OCI-LY7 (cell line): ENCODE data around the gene NTRK1. TPM values are rescaled to one million over a fixed set of nuclear protein-coding genes. Genes with fewer than 3 reads are reported as not detected.

Experiments used
- BruUV-seq: library from RNA; stranded (reverse); fragments of 400-500 nt; replicated peaks from 2 replicates; lab custom pipeline; 2021; lab: Mats Ljungman, UMichigan
- CTCF ChIA-PET: fragments of 300-600 bp; sonication (Branson Sonifier 250); formaldehyde crosslinking; loops from one replicate; lab custom pipeline; 2022; ENCODE audit warnings: antibody characterized with exemption; ENCODE audit not compliant: unreplicated experiment; lab: Charles Lee
- POLR2A ChIA-PET: fragments of 300-600 bp; sonication (Branson Sonifier 250); formaldehyde crosslinking; loops from one replicate; lab custom pipeline; 2022; ENCODE audit warnings: antibody characterized with exemption; lab: Charles Lee
- DNase-seq: peaks from one replicate; pipeline ENCODE4 v3.0.0-alpha.2; 2015; ENCODE audit warnings: low spot score
- H2AFZ ChIP-seq: fragments of 200-600 bp; sonication (generic), shearing (Covaris generic); 2 replicates; pipeline ENCODE4 v1.6.1; 2014; ENCODE audit warnings: mild to moderate bottlenecking, antibody characterized with exemption, low read length, moderate library complexity
- H3K27ac ChIP-seq: fragments of 200-600 bp; sonication (generic); 2 replicates; pipeline ENCODE4 v1.5.1; 2014; ENCODE audit warnings: mixed run types, low read depth, mild to moderate bottlenecking, moderate library complexity, low read length, inconsistent platforms; ENCODE audit not compliant: poor library complexity, severe bottlenecking
- H3K36me3 ChIP-seq: fragments of 200-600 bp; sonication (generic); 2 replicates; pipeline ENCODE4 v1.6.1; 2014; ENCODE audit warnings: mild to moderate bottlenecking, antibody characterized with exemption, low read length, moderate library complexity, mixed read lengths; ENCODE audit not compliant: insufficient read depth
- H3K4me1 ChIP-seq: fragments of 200-600 bp; sonication (generic); 2 replicates; pipeline ENCODE4 v1.5.1; 2014; ENCODE audit warnings: mild to moderate bottlenecking, low read length; ENCODE audit not compliant: insufficient read depth, poor library complexity, severe bottlenecking
- H3K4me2 ChIP-seq: fragments of 200-600 bp; sonication (generic); 2 replicates; pipeline ENCODE4 v1.6.1; 2014; ENCODE audit warnings: mild to moderate bottlenecking, low read length
- H3K4me3 ChIP-seq: fragments of 200-600 bp; sonication (generic); 2 replicates; pipeline ENCODE4 v1.5.1; 2014; ENCODE audit warnings: mild to moderate bottlenecking, low read depth, low read length; ENCODE audit not compliant: poor library complexity, severe bottlenecking
- H3K79me2 ChIP-seq: fragments of 200-600 bp; sonication (generic); 2 replicates; pipeline ENCODE4 v1.6.1; 2016; ENCODE audit warnings: low read depth, mild to moderate bottlenecking, low read length, moderate library complexity, mixed read lengths; ENCODE audit not compliant: insufficient read depth
- H3K9me2 ChIP-seq: fragments of 200-600 bp; sonication (generic); 2 replicates; pipeline ENCODE4 v1.6.1; 2016; ENCODE audit warnings: mild to moderate bottlenecking, low read length, mixed read lengths; ENCODE audit not compliant: insufficient read depth
- H3K9me3 ChIP-seq: fragments of 200-600 bp; sonication (generic); 2 replicates; pipeline ENCODE4 v1.6.1; 2014; ENCODE audit warnings: mild to moderate bottlenecking, mixed run types, low read length, mixed read lengths
- H4K20me1 ChIP-seq: fragments of 200-600 bp; sonication (generic); 2 replicates; pipeline ENCODE4 v1.6.1; 2014; ENCODE audit warnings: mild to moderate bottlenecking, antibody characterized with exemption, low read length, moderate library complexity, mixed read lengths; ENCODE audit not compliant: insufficient read depth
- EZH2phosphoT487 ChIP-seq: fragments of 200-600 bp; sonication (generic); IDR thresholded peaks from 2 replicates; pipeline ENCODE4 v1.6.1; 2018; ENCODE audit warnings: low read depth, borderline replicate concordance, mild to moderate bottlenecking, mixed run types, antibody characterized with exemption, low read length, moderate library complexity, mixed read lengths
- intact Hi-C: fragments of 100-400 bp; cut with micrococcal nuclease; formaldehyde crosslinking; loops from one replicate; pipeline ENCODE4 v1.10.0; 2022; ENCODE audit not compliant: unreplicated experiment
- total RNA-seq, 2 experiments: library from RNA; depleted of rRNA in 1 of 2; stranded (reverse); fragments of >200 nt in 1 of 2; shearing (Covaris generic) in 1 of 2; gene quantifications; 2 replicates each; pipeline ENCODE4 v1.2.3, GENCODE V29; 2014 to 2022
- TF ChIP-seq, protein P1 (sequence below): fragments of 200-600 bp; sonication (generic); conservative IDR thresholded peaks from 2 replicates; pipeline ENCODE4 v1.5.1; 2014; ENCODE audit warnings: mild to moderate bottlenecking, antibody characterized with exemption, low read length, moderate library complexity, mixed read lengths

Gene NTRK1
- total RNA-seq, 2 experiments from 2014 or later = not detected

DNA sequence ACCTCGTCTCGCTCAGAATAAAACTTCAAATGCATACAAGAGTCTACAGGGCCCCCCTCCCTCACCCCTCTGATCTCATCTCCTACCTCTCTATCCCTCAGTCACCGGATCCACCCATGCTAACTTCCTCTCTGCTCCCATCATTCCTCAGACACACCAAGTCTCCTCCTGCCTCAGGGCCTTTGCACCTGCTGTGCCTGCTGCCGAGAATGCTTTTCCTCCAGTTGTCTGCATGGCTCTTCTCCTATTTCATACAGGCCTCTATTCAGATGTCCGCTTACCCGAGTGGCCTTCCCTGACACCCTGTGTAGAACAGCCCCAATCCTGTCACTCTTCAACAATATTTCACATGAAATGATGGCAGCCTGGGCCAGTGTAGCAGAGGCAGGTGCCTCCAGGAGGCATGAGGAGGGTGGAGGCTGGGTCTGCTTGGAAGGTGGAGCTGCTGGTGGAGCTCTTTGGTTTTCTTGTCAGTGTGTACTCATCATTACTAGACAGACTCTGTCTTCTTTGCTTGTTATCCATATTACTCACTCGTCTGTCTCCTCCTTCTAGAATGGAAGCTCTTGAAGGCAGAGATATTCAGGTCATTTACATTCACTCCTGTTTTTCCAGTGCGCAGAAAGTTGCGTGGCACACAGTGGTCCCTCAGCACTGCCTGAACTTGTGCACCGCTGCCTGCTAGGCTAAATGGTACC, 48.2 kb upstream of the NTRK1 start:
- Histone ChIP-seq H3K4me2 (no peak overlapping the region), H3K36me3 (no peaks in the 10 kb centered on the region), H3K4me3 (no peak overlapping the region), H4K20me1 (no peaks in the 10 kb centered on the region), H2AFZ (no peak overlapping the region), H3K9me2 (no peaks in the 10 kb centered on the region), H3K9me3 (no peaks in the 10 kb centered on the region), H3K79me2 (no peaks in the 10 kb centered on the region), H3K27ac (no peak overlapping the region), H3K4me1 (peaks cover 31% of the 10 kb centered on the region)
- ChIA-PET CTCF (interaction anchor here (1.1 kb wide), 1 partner anchor 15 kb away, joined by 3 read pairs; no protein-coding TSS in a partner anchor), POLR2A (no interaction called here)
- no peak for DNase-seq
- TF ChIP-seq EZH2phosphoT487 = no peak
- TF ChIP-seq, protein P1, sequence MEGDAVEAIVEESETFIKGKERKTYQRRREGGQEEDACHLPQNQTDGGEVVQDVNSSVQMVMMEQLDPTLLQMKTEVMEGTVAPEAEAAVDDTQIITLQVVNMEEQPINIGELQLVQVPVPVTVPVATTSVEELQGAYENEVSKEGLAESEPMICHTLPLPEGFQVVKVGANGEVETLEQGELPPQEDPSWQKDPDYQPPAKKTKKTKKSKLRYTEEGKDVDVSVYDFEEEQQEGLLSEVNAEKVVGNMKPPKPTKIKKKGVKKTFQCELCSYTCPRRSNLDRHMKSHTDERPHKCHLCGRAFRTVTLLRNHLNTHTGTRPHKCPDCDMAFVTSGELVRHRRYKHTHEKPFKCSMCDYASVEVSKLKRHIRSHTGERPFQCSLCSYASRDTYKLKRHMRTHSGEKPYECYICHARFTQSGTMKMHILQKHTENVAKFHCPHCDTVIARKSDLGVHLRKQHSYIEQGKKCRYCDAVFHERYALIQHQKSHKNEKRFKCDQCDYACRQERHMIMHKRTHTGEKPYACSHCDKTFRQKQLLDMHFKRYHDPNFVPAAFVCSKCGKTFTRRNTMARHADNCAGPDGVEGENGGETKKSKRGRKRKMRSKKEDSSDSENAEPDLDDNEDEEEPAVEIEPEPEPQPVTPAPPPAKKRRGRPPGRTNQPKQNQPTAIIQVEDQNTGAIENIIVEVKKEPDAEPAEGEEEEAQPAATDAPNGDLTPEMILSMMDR = no peak
- no TSS peak for BruUV-seq
- intact Hi-C loops = no loop called here

DNA sequence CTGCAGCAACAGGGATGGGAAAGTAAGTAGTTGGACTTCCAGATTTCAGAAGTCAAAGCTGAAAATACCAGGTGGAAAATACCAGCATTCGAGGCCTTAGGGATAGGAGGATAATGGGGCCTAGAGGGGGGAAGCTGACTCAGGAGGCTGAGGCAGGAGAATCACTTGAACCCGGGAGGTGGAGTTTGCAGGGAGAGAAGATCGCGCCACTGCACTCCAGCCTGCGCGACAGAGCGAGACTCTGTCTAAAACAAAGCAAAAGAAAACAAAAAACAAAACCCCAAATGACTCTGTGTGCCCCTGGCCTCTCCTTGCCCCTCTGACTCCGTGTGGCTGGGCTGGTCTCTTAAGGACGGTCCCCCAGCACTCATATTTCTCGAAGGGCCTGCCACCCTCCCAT, 47.4 kb upstream of the NTRK1 start:
- peaks cover 27% of the 10 kb centered on the region for H3K4me1 ChIP-seq
- TF ChIP-seq EZH2phosphoT487 = no peak
- TF ChIP-seq, protein P1 = no peak

More for the DNA sequence above, 47.4 kb upstream of the NTRK1 start:
- no peak overlapping the region for H3K27ac ChIP-seq
- H3K36me3 ChIP-seq = no peaks in the 10 kb centered on the region
- POLR2A ChIA-PET = no interaction called here
- H3K4me3 ChIP-seq = peak overlapping the region; percentile 58
- H3K4me2 ChIP-seq = peak overlapping the region; percentile 68
- H3K9me2 ChIP-seq = no peaks in the 10 kb centered on the region
- peak overlapping the region; percentile 83 for H2AFZ ChIP-seq
- CTCF ChIA-PET = interaction anchor here (1.1 kb wide), 1 partner anchor 16 kb away, joined by 3 read pairs; no protein-coding TSS in a partner anchor
- no peak for DNase-seq
- intact Hi-C loops = no loop called here
- BruUV-seq = no TSS peak
- H4K20me1 ChIP-seq = no peaks in the 10 kb centered on the region
- no peaks in the 10 kb centered on the region for H3K9me3 ChIP-seq
- H3K79me2 ChIP-seq = no peaks in the 10 kb centered on the region
